Right ventricle myocardium inferior (tissue), 1 donor: Measurements from ENCODE around the gene PLCB2. TPM values are rescaled to one million over a fixed set of nuclear protein-coding genes. Genes with fewer than 3 reads are reported as not detected.

Experiments used
- ATAC-seq: fragments of 200-7000 bp; cut with Tn5 transposase; one replicate; pipeline ENCODE4 v1.9.1; 2020; ENCODE audit warnings: mild to moderate bottlenecking, moderate library complexity
- DNase-seq: peaks from one replicate; pipeline ENCODE4 v3.0.0; 2021; ENCODE audit errors: missing footprints
- intact Hi-C: fragments of 100-400 bp; cut with DNase I; formaldehyde crosslinking; loops from one replicate; pipeline ENCODE4 v1.11.0; 2022
- total RNA-seq: library from RNA; stranded (reverse); fragmentation: NEBNext Ultra II Directional; extraction: Animal tissue kit (Norgen Biotek cat#: 25700); gene quantifications from one replicate; pipeline ENCODE4 v1.2.1, GENCODE V29; 2021
- donor health status: DM: no; HTN: yes; CAD: no; lungs with severe emphysema.

The PLCB2 gene
- total RNA-seq, 1 donor from 2014 or later = 8.2 TPM

GRCh38 chr15:40342416-40343320, 34.9 kb upstream of the PLCB2 start:
- no peak for DNase-seq
- intact Hi-C loops = no loop called here
- ATAC-seq = no peak

GRCh38 chr15:40340740-40341400, 33.1 kb upstream of the PLCB2 start, which contains the start of gene CCDC9B:
CCDC9B (minus strand) TSS chr15:40340939; CDS start chr15:40340819, 120 bp downstream.
- ATAC-seq (peak; percentile 76), DNase-seq (peak; percentile 89)
- intact Hi-C loops = loop anchor here (1.0 to 2.0 kb wide), 2 partner anchors 18 to 80 kb away; partner anchors contain the start of gene INAFM2

GRCh38 chr15:40340038-40340739, 32.5 kb upstream of the PLCB2 start:
- intact Hi-C loops = loop anchor here (1.0 to 2.0 kb wide), 2 partner anchors 17 to 81 kb away; partner anchors contain the start of gene INAFM2
- ATAC-seq = peak; percentile 71

GRCh38 chr15:40339621-40339945, 31.8 kb upstream of the PLCB2 start:
- intact Hi-C loops = loop anchor here (2.0 to 10.0 kb wide), 2 partner anchors 27 to 235 kb away; partner anchors contain the start of gene BMF
- no peak for DNase-seq
- peak; percentile 9 for ATAC-seq

More at GRCh38 chr15:40340038-40340739, 32.5 kb upstream of the PLCB2 start:
- peak; percentile 91 for DNase-seq

- DNase-seq (no peak), ATAC-seq (peak; percentile 29)
- intact Hi-C loops = loop anchor here (2.0 to 10.0 kb wide), 2 partner anchors 28 to 234 kb away; partner anchors contain the start of gene BMF
Measured at GRCh38 chr15:40338921-40339620, 31.3 kb upstream of the PLCB2 start.

DNA sequence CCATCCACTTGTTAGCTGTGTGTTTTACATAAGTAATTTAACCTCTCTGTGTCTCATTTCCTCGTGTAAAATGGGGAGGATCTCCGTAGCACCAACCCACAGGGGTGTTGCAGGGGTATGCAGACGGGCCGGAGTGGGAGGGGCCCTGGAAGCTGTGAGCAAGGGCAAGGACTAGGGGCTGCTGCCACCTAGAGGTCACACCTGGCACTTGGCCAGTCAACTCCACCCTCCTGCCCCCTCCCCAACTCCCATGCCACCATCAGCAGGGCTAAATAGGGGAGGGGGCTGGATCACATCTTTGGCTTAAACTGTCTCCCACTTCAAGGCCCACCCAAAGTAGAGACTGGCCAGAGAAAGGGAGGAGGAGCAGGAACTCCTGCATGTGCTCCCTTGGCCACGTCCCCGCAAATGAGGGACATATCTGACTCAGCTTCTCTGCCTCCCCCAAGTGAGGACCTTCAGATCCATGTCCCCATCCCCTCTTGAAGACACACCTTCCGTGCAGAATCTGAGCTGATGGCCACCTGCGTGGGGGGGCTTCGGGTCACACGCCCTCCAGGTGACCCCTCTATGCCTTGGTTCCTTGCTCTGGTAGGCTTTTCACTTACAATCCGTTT, 30.4 kb upstream of the PLCB2 start:
- peak; percentile 89 for DNase-seq
- intact Hi-C loops = loop anchor here (2.0 to 10.0 kb wide), 2 partner anchors 29 to 233 kb away; partner anchors contain the start of gene BMF

DNA sequence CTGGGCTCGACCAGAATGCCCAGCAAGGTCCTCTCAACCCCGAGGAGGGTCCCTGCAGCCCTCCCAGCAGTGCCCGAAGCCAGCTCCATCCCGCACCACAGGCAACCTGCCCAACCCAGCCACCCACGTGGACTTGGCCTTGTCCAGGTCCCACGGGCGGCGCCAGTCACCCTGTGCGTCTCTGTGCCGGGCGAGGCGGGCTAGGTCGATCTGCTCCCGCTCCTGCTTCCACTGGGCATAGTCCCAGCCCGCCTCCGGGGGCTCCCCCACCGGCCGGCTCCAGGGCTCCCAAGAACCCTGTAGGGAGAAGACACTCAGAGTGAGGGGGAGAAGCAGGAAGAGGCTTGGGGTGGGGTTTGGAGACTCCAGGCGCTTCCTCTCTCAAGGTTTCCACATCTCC, 29.9 kb upstream of the PLCB2 start:
- ATAC-seq (no peak), DNase-seq (no peak)
- intact Hi-C loops = loop anchor here (10.0 kb wide), 1 partner anchor 233 kb away; the partner anchor contains the start of gene BMF

More for the DNA sequence above, 30.4 kb upstream of the PLCB2 start:
- ATAC-seq = no peak

GRCh38 chr15:40336744-40337122, 29.0 kb upstream of the PLCB2 start:
- no peak for ATAC-seq
- no peak for DNase-seq
- intact Hi-C loops = loop anchor here (10.0 kb wide), 1 partner anchor 232 kb away; the partner anchor contains the start of gene BMF

DNA sequence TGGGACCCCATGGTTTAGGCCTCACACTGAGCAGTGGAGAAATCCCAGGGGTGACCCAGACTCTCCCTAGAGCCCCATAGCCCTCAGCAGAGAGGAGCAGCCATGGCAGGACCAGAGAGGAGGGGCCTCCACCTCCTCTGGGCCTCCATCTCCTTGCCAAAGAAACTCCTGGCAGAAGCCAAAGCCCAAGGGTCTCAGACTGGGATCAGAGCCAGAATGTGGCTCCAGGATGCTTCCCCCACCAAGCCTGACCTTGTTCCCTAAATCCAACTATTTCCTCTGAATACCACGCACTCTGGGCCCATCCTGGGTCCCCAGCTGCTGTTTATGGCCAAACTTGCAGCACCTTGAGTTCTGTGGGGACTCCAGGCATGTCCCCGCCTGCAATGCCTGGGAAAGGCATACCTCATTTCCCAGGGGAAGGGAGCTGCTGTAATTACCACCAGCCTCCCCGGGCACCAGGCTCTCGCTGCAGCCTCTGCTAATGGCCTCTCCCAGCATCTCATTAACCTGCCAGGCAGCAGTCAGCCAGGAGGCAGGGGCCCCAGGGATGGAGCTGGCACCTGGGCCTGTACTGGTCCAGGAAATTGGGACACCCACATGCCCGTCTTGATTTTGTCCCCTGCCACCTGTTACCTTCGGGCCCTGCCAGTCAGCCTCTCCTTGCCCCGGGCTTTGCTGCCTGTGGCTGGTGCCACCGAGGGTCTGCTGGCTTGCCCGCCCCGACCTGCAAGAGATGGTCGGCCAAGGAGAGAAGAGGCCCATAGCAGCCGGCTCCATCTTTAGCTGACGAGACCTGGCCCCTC, 28.4 kb upstream of the PLCB2 start:
- intact Hi-C loops = loop anchor here (10.0 kb wide), 1 partner anchor 231 kb away; the partner anchor contains the start of gene BMF
- DNase-seq (no peak), ATAC-seq (no peak)

DNA sequence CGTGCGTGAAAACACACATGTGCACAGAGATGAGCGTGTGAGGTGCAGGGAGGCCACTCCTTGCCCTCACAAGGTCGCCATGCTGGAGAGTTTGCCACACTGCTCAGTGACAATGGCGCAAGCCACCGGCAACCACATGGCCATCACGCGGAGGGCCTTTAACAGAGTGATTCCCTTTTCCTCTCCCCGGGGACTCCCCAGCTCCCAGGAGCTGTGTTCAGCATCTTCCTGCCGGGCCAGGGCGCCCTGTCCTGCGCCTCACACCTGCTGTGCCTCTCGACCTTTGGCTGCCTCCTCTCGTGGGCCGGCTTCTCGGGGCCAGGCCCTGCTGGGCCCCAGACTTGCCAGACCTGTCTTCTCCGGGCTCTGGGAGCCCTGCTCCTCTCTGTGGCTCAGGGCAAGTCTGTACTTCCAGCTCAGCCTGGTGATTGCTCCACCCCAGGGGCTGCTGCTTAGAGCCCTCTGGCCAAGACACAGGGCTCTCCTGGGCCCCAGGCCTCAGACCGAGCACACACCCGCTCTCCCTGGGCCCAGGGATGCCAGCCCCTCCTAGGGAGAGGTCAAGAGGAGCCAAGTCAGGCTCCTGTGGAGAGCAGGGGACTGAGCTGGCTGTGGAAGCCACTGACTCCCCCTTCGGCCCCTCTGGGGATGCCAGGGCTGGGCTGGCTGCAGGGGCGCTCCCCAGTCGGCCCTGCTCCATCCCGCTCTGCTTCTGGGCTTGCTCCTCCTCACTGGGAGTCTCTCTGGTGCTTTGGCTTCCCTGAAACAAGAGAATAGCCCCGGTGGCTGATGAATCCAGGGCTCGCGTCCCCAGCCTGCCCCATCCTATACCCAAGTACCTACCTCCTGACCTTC, 27.4 kb upstream of the PLCB2 start:
- intact Hi-C loops = loop anchor here (10.0 kb wide), 1 partner anchor 230 kb away; the partner anchor contains the start of gene BMF
- DNase-seq = no peak
- ATAC-seq = no peak

GRCh38 chr15:40334541-40334940, 26.8 kb upstream of the PLCB2 start:
- no peak for ATAC-seq
- no peak for DNase-seq
- intact Hi-C loops = loop anchor here (10.0 kb wide), 1 partner anchor 230 kb away; the partner anchor contains the start of gene BMF

GRCh38 chr15:40333922-40334492, 26.3 kb upstream of the PLCB2 start:
- intact Hi-C loops = loop anchor here (10.0 kb wide), 1 partner anchor 229 kb away; the partner anchor contains the start of gene BMF
- DNase-seq = peak; percentile 91
- peak; percentile 38 for ATAC-seq

DNA sequence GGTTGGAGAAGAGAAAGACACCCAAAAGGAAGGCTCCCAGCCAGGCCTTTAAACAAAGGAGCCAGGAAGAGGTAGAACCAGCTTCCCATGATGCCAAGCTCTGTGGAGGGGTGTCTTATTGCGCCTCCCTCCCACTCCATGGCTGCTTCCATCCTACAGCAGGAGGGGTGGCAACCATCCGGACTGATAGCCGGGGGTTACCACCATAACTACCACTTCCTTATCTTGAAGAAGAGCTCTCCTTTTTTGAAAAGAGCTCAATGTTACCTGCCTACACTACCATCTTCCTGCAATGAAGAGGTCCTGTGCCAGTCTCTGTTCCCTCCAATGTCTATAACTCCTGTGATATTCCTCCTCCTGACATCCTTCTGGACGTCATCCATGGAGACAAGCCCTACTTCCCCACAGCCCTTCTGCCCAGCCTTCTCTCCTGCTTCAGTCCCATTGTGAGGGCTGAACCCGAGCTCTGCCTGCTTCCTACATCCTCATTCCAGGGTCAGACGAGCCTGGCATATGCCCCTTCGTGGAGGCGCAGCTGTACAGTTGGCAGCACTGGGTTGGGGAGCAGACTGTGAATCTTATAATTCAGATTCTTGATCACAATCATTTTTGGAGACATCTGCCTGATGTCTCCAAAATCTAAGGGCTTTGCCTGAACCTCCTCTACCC, 24.5 kb upstream of the PLCB2 start:
- intact Hi-C loops = loop anchor here (10.0 kb wide), 1 partner anchor 227 kb away; the partner anchor contains the start of gene BMF
- DNase-seq (no peak), ATAC-seq (no peak)

- no peak for ATAC-seq
- no peak for DNase-seq
- intact Hi-C loops = loop anchor here (10.0 kb wide), 1 partner anchor 227 kb away; the partner anchor contains the start of gene BMF
Measured at GRCh38 chr15:40331637-40332036, 23.9 kb upstream of the PLCB2 start.

DNA sequence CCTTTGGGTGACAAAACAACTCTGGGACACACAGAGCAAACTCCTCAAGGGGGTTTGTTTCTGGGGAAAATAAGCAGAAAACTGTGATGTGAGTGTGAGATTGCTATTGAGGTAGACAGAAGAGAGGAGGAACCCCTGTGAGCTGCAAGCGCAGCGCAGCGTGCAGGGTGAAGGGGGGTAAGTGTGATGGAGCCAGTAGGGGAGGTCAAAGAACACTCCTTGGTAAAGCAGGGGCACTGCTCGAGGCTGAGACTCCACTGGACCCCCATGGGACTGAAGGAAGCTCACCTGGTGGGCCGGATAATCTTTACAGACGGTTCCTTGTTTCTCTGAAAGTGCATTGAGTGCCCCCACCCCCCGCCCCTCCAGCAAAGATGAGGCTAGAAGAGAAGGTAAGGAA, 23.3 kb upstream of the PLCB2 start:
- DNase-seq (no peak), ATAC-seq (no peak)
- intact Hi-C loops = loop anchor here (10.0 kb wide), 1 partner anchor 226 kb away; the partner anchor contains the start of gene BMF
